C4-2B (cell line): ENCODE results near the gene CD69.

ENCODE experiments used
- CTCF ChIP-seq: fragments of 450-650 bp; conservative IDR thresholded peaks from 2 replicates; pipeline ENCODE4 v1.5.1; 2017; ENCODE audit warnings: mild to moderate bottlenecking
- ZFX ChIP-seq: fragments of 450-650 bp; IDR thresholded peaks from 2 replicates; pipeline ENCODE4 v1.6.1; 2017

DNA sequence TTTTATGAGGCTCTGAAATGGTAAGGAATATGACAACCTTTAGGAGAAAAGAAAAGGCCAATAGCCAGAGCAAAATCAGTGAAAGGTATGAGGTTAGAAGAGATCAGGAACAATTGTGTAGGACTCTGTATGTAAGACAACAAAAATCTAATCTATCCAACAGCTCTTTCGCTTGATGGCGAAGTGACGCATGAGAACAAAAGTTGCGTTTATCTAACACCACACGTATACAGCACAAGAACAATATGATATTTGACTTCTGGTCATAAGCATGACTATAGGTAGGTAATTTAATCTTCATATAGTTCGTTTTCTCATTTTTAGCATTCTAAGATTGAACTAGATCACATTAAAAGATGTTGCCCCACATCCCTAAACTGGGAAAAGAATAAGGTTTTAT lies 29.3 kb downstream of the CD69 start:
- TF ChIP-seq CTCF = no peak
- TF ChIP-seq ZFX = no peak
